Adipose tissue (tissue), 3 donors: ENCODE results near the gene TRIM44. TPM values are rescaled to one million over a fixed set of nuclear protein-coding genes. Genes with fewer than 3 reads are reported as not detected.
"Not testable (repeated sequence)": the region's sequence is repeated elsewhere in the genome, so short reads cannot be mapped to it uniquely, and the experiment has no call there.

Experiments
- H3K27ac ChIP-seq: one replicate; pipeline ENCODE4 v1.5.1; 2013; ENCODE audit warnings: low read depth, low read length
- WGBS, 3 donors: extraction: QIAGEN DNeasy Blood & Tissue Kit; methylation state at CpG; one replicate each; pipeline ENCODE4 v1.1.7; 2013; 5-methylcytosine and 5-hydroxymethylcytosine counted together
- polyA plus RNA-seq, 3 donors: library from polyadenylated mRNA; stranded (reverse); fragments of 200-250 nt; gene quantifications; one replicate each; pipeline ENCODE4 v1.2.3, GENCODE V29; 2013
- donor health status: healthy with polysubstance abuse.
- donor health status: Bipolar disorder and iron deficiency.
- donor health status: healthy.

Gene TRIM44
- polyA plus RNA-seq, 3 donors, result 12.3 to 19.8 (median 19.2) TPM

DNA sequence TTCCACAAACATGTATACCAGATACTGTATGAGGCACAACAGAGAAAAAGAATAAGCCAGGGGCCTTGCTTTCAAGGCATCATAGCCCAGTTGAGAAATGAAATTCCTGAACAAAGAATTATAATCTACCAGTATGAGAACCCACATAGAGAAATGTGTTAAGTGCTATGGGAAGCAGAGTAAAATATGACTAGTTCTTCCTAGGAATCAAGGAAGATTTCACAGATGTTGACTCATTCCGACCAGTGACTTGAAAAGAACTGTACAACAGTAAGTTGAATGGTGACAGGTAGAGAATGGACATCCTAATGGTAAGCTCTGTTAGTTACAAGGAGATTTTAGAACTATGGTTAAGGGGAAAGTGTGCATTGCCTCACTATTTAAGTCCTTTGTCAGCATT lies 102.6 kb downstream of the TRIM44 start:
- WGBS, 3 donors, result 97% methylated on average over 1 of the region's 1 CpG
- H3K27ac ChIP-seq, result no peak overlapping the region

DNA sequence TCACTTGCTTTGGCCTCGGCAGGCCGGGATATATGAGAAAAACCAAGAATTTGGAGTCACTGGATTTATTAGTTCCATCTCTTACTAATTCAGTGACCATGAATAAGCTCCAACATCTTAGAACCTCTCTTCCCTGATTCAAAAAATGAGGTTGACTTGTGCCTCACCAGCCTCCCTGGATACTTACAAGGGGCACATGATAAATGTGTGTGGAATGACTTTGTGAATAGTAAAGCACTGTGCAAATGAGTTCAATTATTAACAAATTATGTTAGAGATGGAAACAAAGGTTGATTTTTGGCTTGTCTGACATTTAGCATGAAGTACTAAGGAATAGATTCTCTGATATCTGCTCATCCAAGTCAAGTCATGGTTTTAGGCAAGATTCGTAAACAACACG lies 104.1 kb downstream of the TRIM44 start:
- H3K27ac ChIP-seq, result no peak overlapping the region
- WGBS, 3 donors, result 91 to 97% (median 92%) methylated on average over 4 of the region's 4 CpGs

DNA sequence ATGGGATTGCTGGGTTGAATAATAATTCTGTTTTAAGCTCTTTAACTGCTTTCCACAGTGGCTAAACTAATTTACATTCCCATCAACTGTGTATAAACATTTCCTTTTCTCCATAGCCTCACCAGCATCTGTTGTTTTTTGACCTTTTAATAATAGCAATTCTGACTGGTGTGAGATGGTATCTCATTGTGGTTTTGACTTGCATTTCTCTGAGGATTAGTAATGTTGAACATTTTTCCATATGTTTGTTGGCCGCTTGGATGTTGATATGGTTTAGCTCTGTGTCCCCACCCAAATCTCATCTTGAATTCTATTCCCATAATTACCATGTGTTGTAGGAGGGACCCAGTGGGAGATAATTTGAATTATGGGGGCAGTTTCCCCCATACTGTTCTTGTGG lies 107.8 kb downstream of the TRIM44 start:
- 90 to 100% (median 90%) methylated on average over 1 of the region's 1 CpG for WGBS, 3 donors
- not testable (repeated sequence) for H3K27ac ChIP-seq

DNA sequence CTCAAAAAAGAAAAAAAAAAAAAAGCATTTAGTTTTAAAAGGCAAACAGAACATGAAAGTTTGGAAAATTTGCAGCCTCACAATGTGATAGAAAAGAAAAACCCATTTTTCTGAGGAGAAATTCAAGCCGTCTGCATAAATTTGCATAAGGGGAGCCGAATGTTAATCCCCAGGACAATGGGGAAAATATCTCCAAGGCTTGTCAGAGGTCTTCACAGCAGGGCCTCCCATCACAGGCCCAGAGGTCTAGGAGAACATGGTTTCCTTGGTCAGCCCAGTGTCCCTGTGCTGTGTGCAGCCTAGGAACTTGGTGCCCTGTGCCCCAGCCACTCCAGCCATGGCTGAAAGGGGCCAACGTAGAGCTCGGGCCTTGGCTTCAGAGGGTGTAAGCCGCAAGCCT lies 109.1 kb downstream of the TRIM44 start:
- no peak overlapping the region for H3K27ac ChIP-seq
- 97 to 99% (median 98%) methylated on average over 5 of the region's 5 CpGs for WGBS, 3 donors

DNA sequence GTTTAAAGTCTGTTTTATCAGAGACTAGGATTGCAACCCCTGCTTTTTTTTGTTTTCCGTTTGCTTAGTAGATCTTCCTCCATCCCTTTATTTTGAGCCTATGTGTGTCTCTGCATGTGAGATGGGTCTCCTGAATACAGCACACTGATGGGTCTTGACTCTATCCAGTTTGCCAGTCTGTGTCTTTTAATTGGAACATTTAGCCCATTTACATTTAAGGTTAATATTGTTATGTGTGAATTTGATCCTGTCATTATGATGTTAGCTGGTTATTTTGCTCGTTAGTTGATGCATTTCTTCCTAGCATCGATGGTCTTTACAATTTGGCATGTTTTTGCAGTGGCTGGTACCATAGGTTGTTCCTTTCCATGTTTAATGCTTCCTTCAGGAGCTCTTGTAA lies 114.7 kb downstream of the TRIM44 start:
- H3K27ac ChIP-seq, result not testable (repeated sequence)
- WGBS, 3 donors, result 93 to 96% (median 95%) methylated on average over 2 to 3 of the region's 3 CpGs

DNA sequence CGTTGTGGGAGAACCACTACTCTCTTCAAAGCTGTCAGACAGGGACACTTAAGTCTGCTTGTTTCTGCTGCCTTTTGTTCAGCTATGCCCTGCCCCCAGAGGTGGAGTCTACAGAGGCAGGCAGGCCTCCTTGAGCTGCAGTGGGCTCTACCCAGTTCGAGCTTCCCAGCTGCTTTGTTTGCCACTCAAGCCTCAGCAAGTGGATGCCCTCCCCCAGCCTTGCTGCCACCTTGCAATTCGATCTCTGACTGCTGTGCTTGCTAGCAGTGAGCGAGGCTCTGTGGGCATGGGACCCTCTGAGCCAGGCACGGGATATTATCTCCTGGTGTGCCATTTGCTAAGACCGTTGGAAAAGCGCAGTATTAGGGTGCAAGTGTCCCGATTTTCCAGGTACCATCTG lies 116.4 kb downstream of the TRIM44 start:
- not testable (repeated sequence) for H3K27ac ChIP-seq
- 92 to 97% (median 95%) methylated on average over 8 of the region's 8 CpGs for WGBS, 3 donors

DNA sequence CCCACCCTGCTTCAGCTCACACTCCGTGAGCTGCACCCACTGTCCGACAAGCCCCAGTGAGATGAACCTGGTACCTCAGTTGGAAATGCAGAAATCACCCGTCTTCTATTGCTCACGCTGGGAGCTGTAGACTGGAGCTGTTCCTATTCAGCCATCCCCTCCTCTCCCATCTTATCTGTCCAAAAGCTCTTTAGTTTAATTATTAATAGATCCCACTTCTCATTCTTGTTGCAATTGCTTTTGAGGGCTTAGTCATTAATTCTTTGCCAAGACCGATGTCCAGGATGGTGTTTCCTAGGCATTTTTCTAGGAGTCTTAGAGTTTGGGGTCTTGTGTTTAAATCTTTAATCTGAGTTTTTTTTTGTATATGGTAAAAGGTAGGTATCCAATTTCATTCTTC lies 116.8 kb downstream of the TRIM44 start:
- 92 to 98% (median 97%) methylated on average over 5 of the region's 5 CpGs for WGBS, 3 donors

DNA sequence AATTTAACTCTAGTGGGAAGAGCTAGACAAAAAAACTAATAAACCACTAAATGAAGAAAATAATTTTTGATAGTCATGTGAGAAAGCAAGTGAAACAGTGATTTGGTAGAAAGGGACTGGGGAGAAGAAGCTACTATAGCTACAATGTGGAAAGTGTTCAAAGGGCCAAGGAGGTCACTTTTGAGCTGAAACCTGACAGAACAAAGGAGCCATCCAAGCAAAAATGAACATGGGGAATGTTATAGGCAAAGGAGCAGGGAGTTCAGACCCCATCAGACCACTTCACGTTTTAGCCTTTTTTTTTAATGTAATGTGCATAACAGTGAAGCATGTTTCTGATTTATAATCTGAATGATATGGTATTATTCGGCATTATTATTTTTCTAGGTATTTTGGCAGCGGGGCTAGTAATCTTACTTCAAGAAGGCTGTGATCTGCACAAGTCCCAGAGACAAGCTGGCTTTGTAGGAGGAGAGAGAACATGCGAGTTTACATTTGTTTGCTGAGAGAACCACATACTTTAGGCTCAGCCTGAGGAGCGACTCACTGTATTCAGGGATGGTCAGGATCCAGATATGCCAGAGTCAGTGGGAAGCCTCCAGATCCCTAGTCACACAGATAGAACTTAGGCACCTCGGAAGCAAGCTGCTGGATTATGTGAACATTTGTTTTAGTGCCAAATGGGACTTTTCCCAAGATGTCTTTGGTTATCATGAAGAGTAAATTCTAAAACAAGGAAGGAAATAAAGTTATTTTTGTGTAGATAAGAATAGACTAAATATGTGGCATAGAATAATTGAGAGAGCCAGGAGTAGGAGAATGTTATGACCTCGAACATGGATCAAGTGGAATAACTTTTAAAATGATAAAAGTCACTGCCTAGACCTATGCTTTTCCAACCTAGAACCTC lies 118.6 kb downstream of the TRIM44 start:
- no peak overlapping the region for H3K27ac ChIP-seq
- WGBS, 3 donors, result 43 to 64% (median 59%) methylated on average over 7 of the region's 7 CpGs

More for the DNA sequence above, 116.8 kb downstream of the TRIM44 start:
- H3K27ac ChIP-seq, result no peak overlapping the region

DNA sequence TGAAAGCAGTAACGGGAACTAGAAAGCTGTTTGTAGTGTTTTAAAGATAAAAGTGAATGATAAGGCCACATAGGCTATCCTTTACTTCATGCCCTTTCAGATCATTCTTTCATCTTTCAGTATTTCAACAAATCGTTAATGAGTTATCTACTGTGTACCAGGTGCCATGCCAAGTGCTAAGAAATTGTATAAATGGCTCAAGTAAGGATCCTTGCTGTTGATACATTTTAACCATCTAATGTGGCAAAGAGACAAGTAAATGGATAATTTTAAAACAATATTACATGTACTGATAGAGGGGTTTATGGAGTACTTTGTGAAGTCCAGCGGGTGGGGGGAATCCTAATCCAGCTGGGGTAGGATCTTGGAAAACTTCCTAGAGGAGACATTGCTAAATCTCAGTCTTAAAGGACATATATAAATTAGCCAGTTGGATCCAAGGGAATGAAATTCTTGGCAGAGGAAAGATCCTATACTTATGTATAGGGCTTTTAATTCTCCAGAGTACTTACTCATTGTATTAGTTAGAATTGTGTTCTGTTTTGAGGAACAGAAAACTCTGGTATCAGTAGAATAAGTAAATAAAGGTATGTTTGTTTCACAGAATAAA lies 119.4 kb downstream of the TRIM44 start:
- 53 to 84% (median 77%) methylated on average over 3 of the region's 3 CpGs for WGBS, 3 donors
- H3K27ac ChIP-seq, result no peak overlapping the region

DNA sequence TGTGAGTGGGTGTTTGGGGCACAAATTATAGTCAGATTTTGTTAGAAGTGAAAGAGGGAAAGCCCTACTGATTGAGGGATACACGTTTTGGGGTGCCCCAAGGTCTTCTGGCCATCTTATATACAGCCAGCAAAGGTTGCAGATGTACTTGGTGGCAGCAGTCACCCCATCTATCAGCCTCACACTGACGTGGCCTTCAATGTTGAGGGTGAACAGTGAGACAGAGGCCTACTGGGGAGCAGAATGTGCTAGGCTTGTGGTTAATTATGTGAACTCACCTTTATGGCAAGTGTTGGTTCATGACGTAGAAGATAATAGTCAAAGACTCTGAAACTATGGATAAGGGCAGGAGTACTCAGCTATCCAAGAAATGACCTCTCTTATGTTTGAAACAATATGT lies 121.2 kb downstream of the TRIM44 start:
- H3K27ac ChIP-seq, result no peak overlapping the region
- WGBS, 3 donors, result 83 to 88% (median 86%) methylated on average over 3 of the region's 3 CpGs

DNA sequence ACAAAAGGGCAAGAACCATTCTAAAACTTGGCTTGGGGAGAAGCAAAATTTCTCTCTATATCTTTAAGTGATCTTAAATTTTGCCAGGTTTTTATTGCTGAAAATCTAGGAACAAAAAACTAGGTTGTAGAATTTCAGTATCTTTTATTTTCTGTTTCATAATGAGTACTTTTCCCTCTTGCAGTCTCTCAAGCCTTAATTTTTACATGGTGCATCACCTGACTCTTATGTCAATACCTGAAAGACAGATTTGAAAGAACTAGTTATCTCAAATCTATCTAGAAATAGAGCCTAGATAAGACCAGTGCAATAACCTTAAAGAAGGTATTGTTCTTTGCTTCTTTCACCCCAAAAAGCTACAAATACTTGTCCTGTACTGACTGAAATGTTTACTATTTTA lies 122.1 kb downstream of the TRIM44 start:
- no peak overlapping the region for H3K27ac ChIP-seq

DNA sequence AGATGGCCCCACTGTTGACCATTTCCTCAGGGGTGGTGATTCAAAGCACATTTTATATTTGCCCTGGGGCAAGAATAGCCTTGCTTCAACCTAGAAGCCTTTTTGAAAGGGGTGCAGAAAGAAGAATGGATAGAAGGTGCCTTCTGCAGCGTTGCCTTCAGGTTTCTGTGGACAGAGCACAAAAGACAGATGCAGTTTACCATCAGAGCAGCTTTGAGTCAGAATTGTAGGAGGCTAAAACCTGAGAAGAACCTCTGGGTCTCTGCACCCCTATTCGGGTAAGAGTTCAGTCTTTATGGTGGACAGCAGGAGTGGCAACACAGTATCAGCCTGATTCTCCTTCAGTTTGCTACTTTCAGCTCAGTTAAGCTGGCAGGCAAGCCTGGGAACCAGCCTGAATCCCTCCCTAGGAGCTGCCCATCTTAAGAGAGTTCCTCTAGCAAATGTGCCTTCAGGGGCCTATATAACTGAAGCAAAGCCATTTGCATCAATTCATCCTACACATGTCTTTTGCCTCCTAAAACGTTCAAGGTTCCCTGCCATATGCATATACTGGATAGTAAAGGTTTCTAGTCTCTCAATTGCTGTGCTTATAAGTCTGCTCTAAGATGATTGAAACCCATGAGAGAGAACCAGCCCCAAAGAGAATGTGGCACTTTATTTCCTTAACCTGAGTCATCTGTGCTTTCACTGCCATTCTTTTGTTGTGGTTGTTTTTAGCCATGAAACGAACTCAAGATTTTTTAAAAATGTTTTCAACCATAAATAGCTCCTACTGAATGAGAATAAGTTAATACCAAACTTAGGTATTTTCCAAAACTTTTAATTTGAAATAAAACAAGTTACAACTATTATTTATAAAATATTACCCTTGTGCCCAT lies 123.0 kb downstream of the TRIM44 start:
- 76 to 79% (median 77%) methylated on average over 4 of the region's 4 CpGs for WGBS, 3 donors
- no peak overlapping the region for H3K27ac ChIP-seq

DNA sequence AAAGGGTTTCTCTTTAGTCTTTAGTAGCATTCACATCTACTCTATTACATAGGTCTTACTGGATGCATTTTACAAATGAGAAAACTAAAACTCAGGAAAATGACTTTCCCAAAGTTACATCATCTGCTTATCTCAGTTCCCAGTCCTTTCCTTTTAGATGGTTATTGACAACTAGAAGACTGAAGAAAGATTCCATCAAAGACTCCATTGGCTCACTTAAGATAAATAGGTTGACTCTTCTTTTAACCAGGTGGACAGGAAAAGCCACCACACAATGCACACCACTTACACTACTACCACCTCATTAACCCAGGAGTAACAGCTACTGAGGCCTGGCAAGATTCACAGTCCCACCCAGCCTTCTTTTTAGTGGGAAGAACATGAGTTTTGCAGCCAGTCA lies 123.6 kb downstream of the TRIM44 start:
- no peak overlapping the region for H3K27ac ChIP-seq

DNA sequence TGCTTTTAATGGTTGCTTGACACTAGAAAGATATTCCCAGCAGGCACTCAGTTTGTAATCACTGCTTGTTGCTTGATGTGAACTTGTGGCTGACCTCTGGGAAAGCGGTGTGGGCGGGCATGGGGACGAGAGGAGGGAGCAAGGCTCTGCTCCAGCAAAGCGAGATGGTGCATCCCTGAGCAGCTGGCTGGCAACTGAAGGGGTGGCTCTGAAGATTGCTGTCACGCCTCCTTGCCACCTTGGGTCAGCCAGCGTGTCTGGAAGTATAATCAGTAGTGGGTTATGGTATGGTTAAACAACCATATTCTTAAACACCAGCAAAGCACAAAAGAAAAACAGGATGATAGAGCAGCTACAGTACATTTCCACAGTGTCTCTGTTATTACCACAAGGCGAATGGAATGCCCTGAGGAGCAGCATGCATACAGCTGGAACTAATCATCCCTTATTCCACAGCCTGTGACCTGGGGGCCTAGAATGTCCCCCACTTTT lies 124.5 kb downstream of the TRIM44 start:
- H3K27ac ChIP-seq, result no peak overlapping the region
- WGBS, 3 donors, result 79 to 81% (median 81%) methylated on average over 7 of the region's 7 CpGs

DNA sequence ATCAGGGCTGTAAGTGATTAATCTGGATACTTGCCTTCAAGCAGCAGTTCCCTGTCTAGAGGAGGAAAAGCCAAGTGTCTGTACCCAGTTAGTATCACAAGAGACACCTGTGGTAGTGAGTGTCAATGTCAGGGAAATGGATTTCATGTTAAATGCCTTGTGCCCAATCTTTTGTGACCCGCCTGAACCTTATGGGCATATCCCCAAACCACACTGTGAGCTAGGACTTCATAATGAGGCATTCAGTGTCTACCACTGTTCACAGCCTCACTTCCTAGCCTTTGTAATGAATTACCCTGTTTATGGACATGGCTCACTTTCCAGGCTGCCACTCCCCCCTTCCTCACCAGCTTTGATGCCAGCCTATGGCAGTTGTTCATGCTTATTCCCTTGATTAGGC lies 125.1 kb downstream of the TRIM44 start:
- H3K27ac ChIP-seq, result no peak overlapping the region
- WGBS, 3 donors, result 95 to 100% (median 100%) methylated on average over 1 of the region's 1 CpG

DNA sequence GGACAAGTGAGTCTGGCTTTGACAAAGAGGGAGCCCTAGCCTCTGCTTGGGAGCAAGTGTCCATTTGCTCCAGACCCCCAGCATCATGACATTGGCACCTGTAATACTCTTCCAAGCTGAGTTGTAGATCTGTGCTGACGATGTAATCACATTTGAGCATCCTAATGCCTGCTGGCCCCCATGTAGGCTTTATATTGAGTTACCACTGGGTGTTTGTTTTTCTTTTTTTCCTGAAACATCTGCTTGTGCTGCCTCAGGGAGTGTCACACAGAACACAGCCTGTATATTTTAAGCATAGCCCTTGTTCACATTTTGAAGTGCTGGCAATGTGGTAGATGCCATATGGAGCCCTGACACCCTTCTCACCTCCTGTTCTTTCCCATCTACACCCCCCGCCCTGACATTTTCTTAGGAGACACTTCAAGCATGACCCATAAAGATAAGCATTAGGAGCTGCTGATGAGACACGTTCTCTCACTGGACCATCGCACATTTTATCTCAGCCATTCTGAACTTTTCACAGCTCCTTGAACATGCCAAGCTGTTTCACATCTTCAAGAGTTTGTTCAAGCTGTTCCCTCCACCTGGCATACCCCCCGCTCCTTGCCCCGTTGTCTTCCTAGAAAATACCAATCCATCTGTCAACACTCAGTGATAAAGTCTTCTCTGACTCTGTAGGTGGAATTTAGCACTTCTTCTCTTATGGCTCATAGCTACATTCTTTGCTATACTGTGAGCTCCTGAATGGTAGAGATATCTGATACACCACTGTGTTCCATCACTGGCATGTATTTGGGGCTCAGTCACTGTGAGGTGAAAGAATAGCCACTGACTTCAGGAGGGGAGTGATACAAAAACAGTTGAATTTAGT lies 128.7 kb downstream of the TRIM44 start:
- WGBS, 3 donors, result 75 to 76% (median 76%) methylated on average over 6 of the region's 6 CpGs
- H3K27ac ChIP-seq, result no peak overlapping the region

DNA sequence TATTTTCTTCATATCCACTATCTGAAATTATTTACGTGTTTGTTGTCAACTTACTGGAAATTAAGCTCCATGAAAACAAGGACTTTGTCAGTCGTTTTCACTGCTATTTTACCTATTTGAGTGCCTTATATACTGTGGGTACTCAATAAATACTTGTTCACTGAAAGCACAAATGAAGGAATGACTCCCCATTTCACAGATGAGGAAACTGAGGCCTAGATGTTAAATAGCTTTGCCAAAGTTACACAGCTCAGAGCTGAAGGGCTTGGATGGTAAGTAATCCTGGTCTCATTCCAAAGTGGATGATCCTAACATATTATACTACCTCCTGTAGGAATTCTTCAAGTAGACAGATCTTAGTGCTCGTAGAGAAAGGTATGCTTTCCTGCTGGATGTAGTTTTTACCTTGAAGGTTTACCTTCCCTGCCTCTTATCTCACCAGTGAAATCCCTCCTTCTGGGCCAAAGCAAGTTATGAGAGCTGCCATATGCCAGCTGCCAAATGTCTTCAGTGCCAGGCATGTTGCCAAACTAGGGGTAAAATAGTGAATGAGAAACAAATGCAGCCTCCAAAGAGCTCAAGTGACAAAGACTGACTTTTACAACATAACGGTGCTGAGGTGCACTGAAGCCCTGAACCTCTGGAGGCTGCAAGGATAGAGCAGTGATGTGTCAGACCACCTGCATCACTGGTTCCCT lies 129.7 kb downstream of the TRIM44 start:
- H3K27ac ChIP-seq, result no peak overlapping the region
- 63 to 94% (median 88%) methylated on average over 4 of the region's 4 CpGs for WGBS, 3 donors

DNA sequence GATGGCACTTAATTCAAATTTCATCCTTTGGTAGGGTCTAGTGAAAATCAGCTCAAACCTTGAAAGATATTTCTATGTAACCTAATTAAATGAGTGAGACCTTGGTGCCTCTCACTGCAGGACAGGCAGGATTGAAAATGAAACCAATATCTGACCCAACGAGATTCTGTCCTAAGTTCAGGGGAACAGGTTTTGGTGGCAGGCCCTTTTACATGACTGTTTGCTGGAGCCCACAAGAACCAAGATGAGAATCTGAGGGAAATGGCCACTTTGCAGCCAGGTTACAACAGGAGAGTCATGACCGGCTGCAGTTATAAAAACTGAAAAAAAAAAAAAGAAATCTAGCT lies 130.2 kb downstream of the TRIM44 start:
- WGBS, 3 donors, result 70 to 95% (median 89%) methylated on average over 2 of the region's 2 CpGs
- H3K27ac ChIP-seq, result no peak overlapping the region
